OCI-M2 (cell line): Measurements from ENCODE around the gene STN1.
"Not testable (repeated sequence)": the region's sequence is repeated elsewhere in the genome, so short reads cannot be mapped to it uniquely, and the experiment has no call there.

Experiments
- DNase-seq: peaks from one replicate; lab custom pipeline; 2025; ENCODE audit not compliant: unreplicated experiment; lab: John Stamatoyannopoulos, UW

STN1 gene

GRCh38 chr10:103847346-103847745, 70.6 kb downstream of the STN1 start:
- DNase-seq: no peak

GRCh38 chr10:103845972-103846371, 72.0 kb downstream of the STN1 start:
- DNase-seq: no peak

GRCh38 chr10:103845346-103845745, 72.6 kb downstream of the STN1 start:
- not testable (repeated sequence) for DNase-seq

- DNase-seq: no peak
These were observed 74.0 kb downstream of the STN1 start for GRCh38 chr10:103843854-103844570.

GRCh38 chr10:103843045-103843444, 74.9 kb downstream of the STN1 start:
- no peak for DNase-seq

DNA sequence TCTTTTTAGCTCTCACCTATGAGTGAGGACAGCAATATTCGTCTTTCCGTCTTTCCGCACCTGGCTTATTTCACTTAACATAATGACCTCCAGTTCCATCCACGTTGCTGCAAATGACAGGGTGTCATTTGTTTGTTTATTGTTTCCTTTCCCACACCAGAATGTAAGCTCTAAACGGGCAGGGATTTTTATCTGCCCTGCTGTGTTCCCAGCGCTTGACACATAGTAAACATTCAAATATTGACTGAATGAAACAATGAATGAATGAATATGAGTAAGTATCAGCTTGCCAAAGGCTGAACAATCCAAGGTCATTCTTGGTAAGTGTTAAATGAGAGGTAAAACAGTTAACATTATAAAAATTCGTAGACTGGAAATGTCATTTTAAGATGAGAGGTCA, 75.4 kb downstream of the STN1 start:
- DNase-seq: no peak

- no peak for DNase-seq
These were observed 76.5 kb downstream of the STN1 start for GRCh38 chr10:103841519-103841918.

GRCh38 chr10:103840740-103841070, 77.3 kb downstream of the STN1 start:
- no peak for DNase-seq

GRCh38 chr10:103839872-103840739, 77.9 kb downstream of the STN1 start:
- no peak for DNase-seq

- DNase-seq: no peak
These were observed 78.5 kb downstream of the STN1 start for GRCh38 chr10:103839519-103839871.

- DNase-seq: no peak
These were observed 79.0 kb downstream of the STN1 start for GRCh38 chr10:103838862-103839518.

DNA sequence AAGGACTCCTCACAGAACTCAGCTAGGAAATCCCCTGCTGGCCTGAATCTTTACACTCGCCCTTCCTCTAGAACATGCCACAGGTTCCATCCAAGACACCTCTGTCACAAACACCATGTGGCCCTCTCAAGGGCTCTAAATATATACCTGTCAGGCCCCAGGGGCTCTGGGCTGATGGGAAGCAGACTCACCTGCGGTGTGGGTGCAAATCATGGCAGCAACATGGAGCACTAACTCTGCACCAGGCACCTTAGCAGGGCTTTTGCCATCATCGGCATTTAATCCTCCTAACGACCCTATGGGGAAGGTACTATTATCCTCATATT, 80.0 kb downstream of the STN1 start:
- DNase-seq: no peak

DNA sequence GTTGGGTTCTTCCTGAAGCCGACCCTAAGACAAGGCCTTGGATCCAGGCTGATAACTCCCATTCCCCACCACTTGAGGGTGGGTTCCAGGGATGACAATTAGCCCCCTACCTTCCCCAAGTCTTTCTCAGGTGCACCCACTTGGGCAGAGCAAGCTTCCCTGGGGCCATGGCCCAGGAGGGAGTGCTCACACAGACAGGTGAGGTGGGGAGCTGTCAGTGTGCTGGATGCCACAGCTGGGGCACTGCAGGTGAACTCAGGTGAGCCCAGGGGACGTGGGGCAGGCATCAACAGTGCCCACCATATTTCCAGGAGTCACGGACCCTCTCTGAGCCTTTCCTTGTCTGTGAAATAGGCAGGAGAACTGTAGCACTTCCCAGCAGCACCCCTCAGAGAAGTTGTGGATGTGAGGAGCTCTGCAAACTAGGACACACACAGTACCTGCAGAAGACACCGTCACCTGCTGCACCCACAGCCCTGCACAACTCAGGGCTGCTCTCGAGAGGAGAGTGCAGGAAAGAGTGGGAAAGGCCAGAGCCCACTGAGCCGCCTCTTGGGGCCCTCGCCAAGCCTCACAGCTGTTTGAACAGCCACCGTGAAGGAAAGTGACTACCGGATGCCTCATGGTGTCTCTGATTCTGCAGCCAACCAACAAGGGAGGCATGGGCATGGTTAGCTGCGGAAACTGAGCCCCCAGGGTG, 80.5 kb downstream of the STN1 start:
- no peak for DNase-seq

- DNase-seq: no peak
These were observed 81.1 kb downstream of the STN1 start for GRCh38 chr10:103836861-103837260.

DNA sequence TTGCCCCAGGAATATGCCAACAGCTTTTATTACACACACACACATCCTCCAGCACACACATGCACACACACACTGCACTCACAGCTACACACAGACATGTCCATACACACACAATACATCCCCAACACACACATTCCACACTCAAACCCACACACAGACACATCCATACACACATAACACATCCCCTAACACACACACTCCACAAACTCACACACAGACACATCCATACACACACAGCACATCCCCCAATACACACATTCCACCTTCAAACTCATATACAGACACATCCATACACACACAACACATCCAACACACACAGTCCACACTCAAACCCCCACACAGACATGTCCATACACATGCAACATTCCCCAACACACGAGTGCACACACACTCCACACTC, 81.7 kb downstream of the STN1 start:
- DNase-seq: no peak

GRCh38 chr10:103835096-103836050, 82.6 kb downstream of the STN1 start:
- no peak for DNase-seq

GRCh38 chr10:103834436-103835095, 83.4 kb downstream of the STN1 start:
- no peak for DNase-seq

GRCh38 chr10:103833731-103834365, 84.1 kb downstream of the STN1 start:
- DNase-seq: no peak

DNA sequence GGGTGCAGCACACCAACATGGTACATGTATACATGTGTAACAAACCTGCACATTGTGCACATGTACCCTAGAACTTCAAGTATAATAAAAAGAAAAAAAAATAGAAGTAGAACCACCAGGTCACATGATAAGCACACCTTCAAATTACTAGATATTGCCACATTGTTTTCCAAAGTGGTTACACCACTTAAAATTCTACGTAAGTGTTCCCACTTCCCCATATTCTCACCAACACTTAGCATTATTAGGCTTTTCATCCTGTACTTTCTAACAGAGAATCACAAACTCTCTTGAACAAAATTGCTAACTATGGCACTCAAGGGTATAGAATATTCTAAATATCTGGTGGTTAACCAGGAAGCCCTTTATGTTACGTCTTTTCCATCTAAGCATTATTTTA, 85.2 kb downstream of the STN1 start:
- DNase-seq: no peak
